HEK293 (cell line): ENCODE results near the gene XPO1.
A peak's percentile ranks its signal among the peaks of the same experiment; 100 is the strongest.

Experiments
- CTCF ChIA-PET: fragments of 350-600 bp; formaldehyde crosslinking; extraction: SDS; loops from one replicate; lab custom pipeline; 2021; ENCODE audit warnings: antibody characterized with exemption; lab: Yijun Ruan, JAX
- POLR2A ChIA-PET: fragments of 300-600 bp; formaldehyde crosslinking; extraction: SDS; loops from one replicate; lab custom pipeline; 2020; ENCODE audit warnings: antibody characterized with exemption, inconsistent platforms; lab: Yijun Ruan, JAX
- H3K27ac ChIP-seq: fragments of 200-500 bp; sonication (Bioruptor generic); 2 replicates; pipeline ENCODE4 v1.5.1; 2014; ENCODE audit warnings: low read depth, low read length, control low read depth, inconsistent platforms; ENCODE audit errors: extremely low read depth
- H3K36me3 ChIP-seq, 2 experiments: fragments of 200-500 bp in 1 of 2; sonication (Bioruptor generic) in 1 of 2; 1 replicate in 1 of 2; 2 replicates in 1 of 2; pipeline ENCODE4 v1.5.1; 2014 to 2017; ENCODE audit warnings: inconsistent platforms in 2 of 2, low read length in 2 of 2; ENCODE audit not compliant: control insufficient read depth in 2 of 2, insufficient read depth in 1 of 2
- H3K4me1 ChIP-seq: fragments of 200-500 bp; sonication (Bioruptor generic); 2 replicates; pipeline ENCODE4 v1.5.1; 2014; ENCODE audit warnings: mild to moderate bottlenecking, low read length, inconsistent platforms; ENCODE audit not compliant: control insufficient read depth, insufficient read depth
- H3K4me3 ChIP-seq: 2 replicates; pipeline ENCODE4 v1.5.1; 2011; ENCODE audit warnings: low read depth, mild to moderate bottlenecking, control low read depth, low read length, moderate library complexity
- H3K9me3 ChIP-seq: fragments of 200-500 bp; sonication (Bioruptor generic); 2 replicates; pipeline ENCODE4 v1.5.1; 2014; ENCODE audit warnings: low read depth, low read length, inconsistent platforms; ENCODE audit not compliant: control insufficient read depth, insufficient read depth
- SALL2 ChIP-seq: fragments of 450-650 bp; formaldehyde crosslinking; IDR thresholded peaks from 2 replicates; pipeline ENCODE4 v1.5.0; 2017; ENCODE audit warnings: missing biosample characterization, mild to moderate bottlenecking, missing genetic modification characterization, borderline replicate concordance
- SCRT2 ChIP-seq: fragments of 450-650 bp; formaldehyde crosslinking; IDR thresholded peaks from 2 replicates; pipeline ENCODE4 v1.5.1; 2016; ENCODE audit warnings: missing biosample characterization, missing genetic modification characterization
- SETDB1 ChIP-seq: IDR thresholded peaks from one replicate; pipeline ENCODE4 v1.6.1; 2017; ENCODE audit warnings: mild to moderate bottlenecking, low read length, moderate library complexity, mixed read lengths; ENCODE audit not compliant: insufficient read length
- ZBTB1 ChIP-seq: fragments of 450-650 bp; formaldehyde crosslinking; IDR thresholded peaks from 2 replicates; pipeline ENCODE4 v1.5.1; 2016; ENCODE audit warnings: missing biosample characterization, missing genetic modification characterization
- ZBTB7A ChIP-seq: fragments of 450-650 bp; formaldehyde crosslinking; IDR thresholded peaks from 2 replicates; pipeline ENCODE4 v1.5.1; 2016; ENCODE audit warnings: low read depth, missing biosample characterization, missing genetic modification characterization
- ZIC2 ChIP-seq: fragments of 450-650 bp; formaldehyde crosslinking; IDR thresholded peaks from 2 replicates; pipeline ENCODE4 v1.5.1; 2016; ENCODE audit warnings: missing biosample characterization, missing genetic modification characterization
- ZNF202 ChIP-seq: fragments of 450-650 bp; formaldehyde crosslinking; IDR thresholded peaks from 2 replicates; pipeline ENCODE4 v1.5.1; 2016; ENCODE audit warnings: missing biosample characterization, missing genetic modification characterization, borderline replicate concordance
- ZNF274 ChIP-seq, 2 experiments: fragments of 200-500 bp in 1 of 2; fragments of 450-650 bp in 1 of 2; sonication (Bioruptor generic) in 1 of 2; formaldehyde crosslinking in 1 of 2; IDR thresholded peaks; 2 replicates each; pipeline versions ENCODE4 v1.5.1 to v1.6.1; 2014 to 2016; ENCODE audit warnings: borderline replicate concordance in 1 of 2, inconsistent platforms in 1 of 2, low read length in 1 of 2, missing biosample characterization in 1 of 2, missing genetic modification characterization in 1 of 2
- ZNF341 ChIP-seq: fragments of 450-650 bp; formaldehyde crosslinking; IDR thresholded peaks from 2 replicates; pipeline ENCODE4; 2016; ENCODE audit warnings: low read depth, missing biosample characterization, missing genetic modification characterization
- ZNF423 ChIP-seq: fragments of 450-650 bp; formaldehyde crosslinking; IDR thresholded peaks from 2 replicates; pipeline ENCODE4 v1.5.1; 2016; ENCODE audit warnings: missing biosample characterization, missing genetic modification characterization
- ZNF610 ChIP-seq: fragments of 450-650 bp; formaldehyde crosslinking; IDR thresholded peaks from 2 replicates; pipeline ENCODE4 v1.5.1; 2016; ENCODE audit warnings: missing biosample characterization, missing genetic modification characterization, borderline replicate concordance
- ZNF664 ChIP-seq: fragments of 450-650 bp; formaldehyde crosslinking; IDR thresholded peaks from 2 replicates; pipeline ENCODE4 v1.5.1; 2016; ENCODE audit warnings: missing biosample characterization, missing genetic modification characterization
- ZNF701 ChIP-seq: fragments of 450-650 bp; formaldehyde crosslinking; IDR thresholded peaks from 2 replicates; pipeline ENCODE4 v1.5.1; 2016; ENCODE audit warnings: missing biosample characterization, missing genetic modification characterization
- ZNF776 ChIP-seq: fragments of 450-650 bp; formaldehyde crosslinking; IDR thresholded peaks from 2 replicates; pipeline ENCODE4 v1.5.0; 2017; ENCODE audit warnings: missing biosample characterization, missing genetic modification characterization, borderline replicate concordance
- TF ChIP-seq, protein P1 (sequence below): fragments of 450-650 bp; formaldehyde crosslinking; IDR thresholded peaks from 2 replicates; pipeline ENCODE4 v1.5.1; 2016; ENCODE audit warnings: missing biosample characterization, missing genetic modification characterization, low read depth
- TF ChIP-seq, protein P2 (sequence below): fragments of 450-650 bp; formaldehyde crosslinking; IDR thresholded peaks from 2 replicates; pipeline ENCODE4 v1.5.1; 2017; ENCODE audit warnings: missing biosample characterization, missing genetic modification characterization
- TF ChIP-seq, protein P3 (sequence below): fragments of 450-650 bp; formaldehyde crosslinking; IDR thresholded peaks from 2 replicates; pipeline ENCODE4 v1.5.1; 2017; ENCODE audit warnings: missing biosample characterization, missing genetic modification characterization

XPO1 gene

DNA sequence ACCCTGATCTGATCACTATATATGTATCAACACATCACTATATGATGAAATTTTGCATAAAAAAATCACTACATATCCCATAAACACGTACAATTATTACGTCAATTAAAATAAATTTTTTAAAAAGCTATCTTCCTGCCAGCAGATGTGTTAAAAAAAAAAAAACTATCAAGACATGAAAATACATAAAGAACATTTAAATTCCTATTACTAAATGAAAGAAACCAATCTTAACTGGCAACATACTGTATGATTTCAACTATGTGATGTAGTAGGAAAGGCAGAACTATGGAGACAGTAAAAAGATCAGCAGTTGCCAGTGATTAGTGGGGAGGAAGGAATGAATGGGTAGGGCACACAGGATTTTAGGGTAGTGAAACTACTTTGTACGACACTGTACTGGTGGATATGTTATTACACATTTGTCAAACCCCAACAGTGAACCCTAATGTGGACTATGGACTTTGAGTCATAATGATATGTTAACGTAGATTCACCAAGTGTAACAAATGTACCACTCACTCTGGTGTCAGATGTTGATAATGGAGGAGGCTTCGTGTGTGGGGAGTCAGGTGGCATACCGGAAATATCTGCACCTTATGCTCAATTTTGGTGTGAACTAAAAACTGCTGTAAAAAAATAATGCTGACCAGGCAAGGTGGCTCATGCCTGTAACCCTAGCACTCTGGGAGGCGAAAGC, 94.7 kb downstream of the XPO1 start (continued):
- TF ChIP-seq, protein P1, sequence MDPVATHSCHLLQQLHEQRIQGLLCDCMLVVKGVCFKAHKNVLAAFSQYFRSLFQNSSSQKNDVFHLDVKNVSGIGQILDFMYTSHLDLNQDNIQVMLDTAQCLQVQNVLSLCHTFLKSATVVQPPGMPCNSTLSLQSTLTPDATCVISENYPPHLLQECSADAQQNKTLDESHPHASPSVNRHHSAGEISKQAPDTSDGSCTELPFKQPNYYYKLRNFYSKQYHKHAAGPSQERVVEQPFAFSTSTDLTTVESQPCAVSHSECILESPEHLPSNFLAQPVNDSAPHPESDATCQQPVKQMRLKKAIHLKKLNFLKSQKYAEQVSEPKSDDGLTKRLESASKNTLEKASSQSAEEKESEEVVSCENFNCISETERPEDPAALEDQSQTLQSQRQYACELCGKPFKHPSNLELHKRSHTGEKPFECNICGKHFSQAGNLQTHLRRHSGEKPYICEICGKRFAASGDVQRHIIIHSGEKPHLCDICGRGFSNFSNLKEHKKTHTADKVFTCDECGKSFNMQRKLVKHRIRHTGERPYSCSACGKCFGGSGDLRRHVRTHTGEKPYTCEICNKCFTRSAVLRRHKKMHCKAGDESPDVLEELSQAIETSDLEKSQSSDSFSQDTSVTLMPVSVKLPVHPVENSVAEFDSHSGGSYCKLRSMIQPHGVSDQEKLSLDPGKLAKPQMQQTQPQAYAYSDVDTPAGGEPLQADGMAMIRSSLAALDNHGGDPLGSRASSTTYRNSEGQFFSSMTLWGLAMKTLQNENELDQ (tag by site-specific recombination), result no peak
- TF ChIP-seq ZNF701 (tag by site-specific recombination), result no peak
- no peak for TF ChIP-seq ZBTB1 (tag by site-specific recombination)
- TF ChIP-seq, protein P2, sequence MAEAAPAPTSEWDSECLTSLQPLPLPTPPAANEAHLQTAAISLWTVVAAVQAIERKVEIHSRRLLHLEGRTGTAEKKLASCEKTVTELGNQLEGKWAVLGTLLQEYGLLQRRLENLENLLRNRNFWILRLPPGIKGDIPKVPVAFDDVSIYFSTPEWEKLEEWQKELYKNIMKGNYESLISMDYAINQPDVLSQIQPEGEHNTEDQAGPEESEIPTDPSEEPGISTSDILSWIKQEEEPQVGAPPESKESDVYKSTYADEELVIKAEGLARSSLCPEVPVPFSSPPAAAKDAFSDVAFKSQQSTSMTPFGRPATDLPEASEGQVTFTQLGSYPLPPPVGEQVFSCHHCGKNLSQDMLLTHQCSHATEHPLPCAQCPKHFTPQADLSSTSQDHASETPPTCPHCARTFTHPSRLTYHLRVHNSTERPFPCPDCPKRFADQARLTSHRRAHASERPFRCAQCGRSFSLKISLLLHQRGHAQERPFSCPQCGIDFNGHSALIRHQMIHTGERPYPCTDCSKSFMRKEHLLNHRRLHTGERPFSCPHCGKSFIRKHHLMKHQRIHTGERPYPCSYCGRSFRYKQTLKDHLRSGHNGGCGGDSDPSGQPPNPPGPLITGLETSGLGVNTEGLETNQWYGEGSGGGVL (tag by site-specific recombination), result no peak
- TF ChIP-seq, all 188 proteins: peak for 0

DNA sequence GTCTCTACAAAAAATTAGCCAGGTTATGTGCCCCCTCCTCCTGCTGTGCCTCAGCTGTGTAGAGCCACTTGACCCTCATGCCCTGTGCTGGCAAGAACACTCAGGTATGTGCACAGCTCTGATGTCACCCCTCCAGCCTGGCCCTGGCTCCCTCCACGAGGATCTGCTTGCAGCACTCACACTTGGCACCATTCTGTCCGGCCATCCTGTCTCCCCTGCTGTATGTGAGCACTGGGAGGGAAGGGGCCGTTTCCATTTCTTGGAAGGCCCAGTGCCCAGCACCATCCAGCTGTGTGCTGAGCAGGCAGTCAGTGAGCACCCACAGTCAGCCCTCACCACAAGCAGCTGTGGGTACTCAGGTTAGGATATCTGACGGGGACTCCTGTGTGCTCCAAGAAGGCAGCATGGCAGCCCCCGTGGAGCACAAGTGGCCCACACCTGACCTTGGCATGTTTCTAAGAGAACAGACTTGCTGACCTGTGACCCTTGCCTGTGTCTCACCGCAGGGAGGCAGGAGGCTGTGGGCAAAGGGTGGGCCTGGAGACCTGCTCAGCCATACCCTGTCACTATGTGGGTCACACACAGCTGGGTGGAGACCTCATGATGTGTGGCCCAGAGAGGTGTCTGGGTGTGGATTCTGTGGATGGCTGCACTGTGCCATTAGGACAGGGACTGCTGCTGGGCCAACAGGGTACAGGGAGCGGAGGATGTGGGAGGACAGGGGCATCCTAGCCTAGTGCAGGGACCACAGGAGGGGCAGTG, 98.7 kb downstream of the XPO1 start:
- Histone ChIP-seq H3K4me3 (no peak overlapping the region), H3K9me3 (peaks cover 5% of the 10 kb centered on the region; the same call in 1 of the 2 replicates), H3K36me3 (peaks cover 3 to 4% of the 10 kb centered on the region in 2 experiments; a peak in 2 of 3 replicates), H3K4me1 (no peaks in the 10 kb centered on the region), H3K27ac (no peak overlapping the region)
- CTCF ChIA-PET, result no interaction called here
- TF ChIP-seq ZNF664 (tag by site-specific recombination) (no peak), ZIC2 (tag by site-specific recombination) (peak; percentile 73)
- POLR2A ChIA-PET, result no interaction called here

DNA sequence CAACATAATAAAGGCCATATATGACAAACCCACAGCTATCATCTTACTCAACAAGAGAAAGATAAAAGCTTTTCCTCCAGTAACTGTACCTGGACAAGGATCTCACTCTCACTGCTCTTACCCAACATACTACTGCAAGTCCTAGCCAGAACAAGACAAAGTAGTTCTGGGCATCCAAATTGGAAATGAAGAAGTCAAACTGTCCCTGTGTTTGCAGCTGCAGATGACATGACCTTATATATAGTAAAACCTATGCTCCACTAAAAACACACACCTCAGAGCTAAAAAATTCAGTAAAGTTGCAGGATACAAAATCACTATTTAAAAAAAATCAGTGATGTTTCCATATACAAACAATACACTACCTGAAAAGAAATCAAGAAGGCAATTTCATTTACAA, 99.5 kb downstream of the XPO1 start:
- no peak overlapping the region for H3K4me3 ChIP-seq
- TF ChIP-seq ZNF423 (tag by site-specific recombination) (no peak), ZNF776 (no peak), ZBTB7A (tag by site-specific recombination) (no peak), ZNF610 (no peak), ZNF202 (tag by site-specific recombination) (no peak), SETDB1 (no peak)
- TF ChIP-seq, all 188 proteins: peak for 0
- Histone ChIP-seq H3K9me3 (peaks cover 5% of the 10 kb centered on the region; the same call in 1 of the 2 replicates), H3K4me1 (no peaks in the 10 kb centered on the region), H3K36me3 (peaks cover 0 to 2% of the 10 kb centered on the region in 2 experiments; a peak in 2 of 3 replicates), H3K27ac (no peak overlapping the region)
- CTCF ChIA-PET, result interaction anchor here (0.5 kb wide), 1 partner anchor 44 kb away, joined by 4 read pairs; no protein-coding TSS in a partner anchor
- POLR2A ChIA-PET, result no interaction called here

DNA sequence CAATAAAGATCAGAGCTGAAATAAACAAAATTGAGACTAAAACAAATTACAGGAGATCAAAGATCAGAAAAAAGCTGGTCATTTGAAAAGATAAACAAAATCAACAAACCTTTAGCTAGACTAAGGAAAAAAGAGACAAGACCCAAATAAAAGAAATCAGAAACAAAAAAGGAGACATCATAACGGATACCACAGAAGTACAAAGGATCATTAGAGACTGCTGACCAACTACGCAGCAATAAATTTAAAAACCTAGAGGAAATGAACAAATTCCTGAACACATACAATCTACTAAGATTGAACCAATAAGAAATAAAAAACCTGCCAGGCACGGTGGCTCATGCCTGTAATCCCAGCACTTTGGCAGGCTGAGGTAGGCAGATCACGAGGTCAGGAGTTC, 101.0 kb downstream of the XPO1 start:
- Histone ChIP-seq H3K4me3 (no peak overlapping the region), H3K36me3 (no peaks in the 10 kb centered on the region; a peak in 1 of 3 replicates), H3K9me3 (peaks cover 5% of the 10 kb centered on the region; the same call in 1 of the 2 replicates), H3K27ac (no peak overlapping the region), H3K4me1 (no peaks in the 10 kb centered on the region)
- ChIA-PET POLR2A (no interaction called here), CTCF (interaction anchor here (1.1 kb wide), 1 partner anchor 17 kb away, joined by 4 read pairs; no protein-coding TSS in a partner anchor)
- TF ChIP-seq, protein P3, sequence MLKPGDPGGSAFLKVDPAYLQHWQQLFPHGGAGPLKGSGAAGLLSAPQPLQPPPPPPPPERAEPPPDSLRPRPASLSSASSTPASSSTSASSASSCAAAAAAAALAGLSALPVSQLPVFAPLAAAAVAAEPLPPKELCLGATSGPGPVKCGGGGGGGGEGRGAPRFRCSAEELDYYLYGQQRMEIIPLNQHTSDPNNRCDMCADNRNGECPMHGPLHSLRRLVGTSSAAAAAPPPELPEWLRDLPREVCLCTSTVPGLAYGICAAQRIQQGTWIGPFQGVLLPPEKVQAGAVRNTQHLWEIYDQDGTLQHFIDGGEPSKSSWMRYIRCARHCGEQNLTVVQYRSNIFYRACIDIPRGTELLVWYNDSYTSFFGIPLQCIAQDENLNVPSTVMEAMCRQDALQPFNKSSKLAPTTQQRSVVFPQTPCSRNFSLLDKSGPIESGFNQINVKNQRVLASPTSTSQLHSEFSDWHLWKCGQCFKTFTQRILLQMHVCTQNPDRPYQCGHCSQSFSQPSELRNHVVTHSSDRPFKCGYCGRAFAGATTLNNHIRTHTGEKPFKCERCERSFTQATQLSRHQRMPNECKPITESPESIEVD (tag by site-specific recombination), result no peak
- TF ChIP-seq SETDB1 (peak; percentile 70), ZNF341 (tag by site-specific recombination) (no peak), SALL2 (tag by site-specific recombination) (no peak), ZNF610 (0 out of 2 replicates have a peak, but pooled peaks have one; percentile 54), SCRT2 (tag by site-specific recombination) (no peak), ZNF274 (IDR thresholded peaks at IDR 0.05; ENCODE audit: low read length) (no peak), ZNF274 (tag by site-specific recombination; IDR thresholded peaks at IDR 0.05; ENCODE audit: borderline replicate concordance) (no peak)
- TF ChIP-seq, all 188 proteins: peak for 2
